ENCODE results near the gene TNFAIP2.
A peak's percentile ranks its signal among the peaks of the same experiment; 100 is the strongest.

The TNFAIP2 gene

GRCh38 chr14:103139132-103140025 is 16.1 kb downstream of the TNFAIP2 start:
- DNase-seq (ENCODE audit: low read depth) = no peak
- TF ChIP-seq, protein P1, sequence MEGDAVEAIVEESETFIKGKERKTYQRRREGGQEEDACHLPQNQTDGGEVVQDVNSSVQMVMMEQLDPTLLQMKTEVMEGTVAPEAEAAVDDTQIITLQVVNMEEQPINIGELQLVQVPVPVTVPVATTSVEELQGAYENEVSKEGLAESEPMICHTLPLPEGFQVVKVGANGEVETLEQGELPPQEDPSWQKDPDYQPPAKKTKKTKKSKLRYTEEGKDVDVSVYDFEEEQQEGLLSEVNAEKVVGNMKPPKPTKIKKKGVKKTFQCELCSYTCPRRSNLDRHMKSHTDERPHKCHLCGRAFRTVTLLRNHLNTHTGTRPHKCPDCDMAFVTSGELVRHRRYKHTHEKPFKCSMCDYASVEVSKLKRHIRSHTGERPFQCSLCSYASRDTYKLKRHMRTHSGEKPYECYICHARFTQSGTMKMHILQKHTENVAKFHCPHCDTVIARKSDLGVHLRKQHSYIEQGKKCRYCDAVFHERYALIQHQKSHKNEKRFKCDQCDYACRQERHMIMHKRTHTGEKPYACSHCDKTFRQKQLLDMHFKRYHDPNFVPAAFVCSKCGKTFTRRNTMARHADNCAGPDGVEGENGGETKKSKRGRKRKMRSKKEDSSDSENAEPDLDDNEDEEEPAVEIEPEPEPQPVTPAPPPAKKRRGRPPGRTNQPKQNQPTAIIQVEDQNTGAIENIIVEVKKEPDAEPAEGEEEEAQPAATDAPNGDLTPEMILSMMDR (IDR thresholded peaks at IDR 0.05; ENCODE audit: low read length, missing control alignments) = no peak
- no peak overlapping the region for H3K4me3 ChIP-seq (replicated peaks; ENCODE audit: low read depth, low read length)

GRCh38 chr14:103140316-103141109 is 17.3 kb downstream of the TNFAIP2 start:
- DNase-seq (ENCODE audit: low read depth) = no peak
- TF ChIP-seq, protein P1 (IDR thresholded peaks at IDR 0.05; ENCODE audit: low read length, missing control alignments) = no peak
- no peak overlapping the region for H3K4me3 ChIP-seq (replicated peaks; ENCODE audit: low read depth, low read length)

- DNase-seq (ENCODE audit: low read depth) = peak; percentile 65
- no peak overlapping the region for H3K4me3 ChIP-seq (replicated peaks; ENCODE audit: low read depth, low read length)
- TF ChIP-seq, protein P1 (IDR thresholded peaks at IDR 0.05; ENCODE audit: low read length, missing control alignments) = peak; percentile 87
These were observed 18.0 kb downstream of the TNFAIP2 start for GRCh38 chr14:103141117-103141796.

- DNase-seq (ENCODE audit: low read depth) = no peak
- TF ChIP-seq, protein P1 (IDR thresholded peaks at IDR 0.05; ENCODE audit: low read length, missing control alignments) = no peak
- no peak overlapping the region for H3K4me3 ChIP-seq (replicated peaks; ENCODE audit: low read depth, low read length)
These were observed 18.8 kb downstream of the TNFAIP2 start for GRCh38 chr14:103142026-103142425.

DNA sequence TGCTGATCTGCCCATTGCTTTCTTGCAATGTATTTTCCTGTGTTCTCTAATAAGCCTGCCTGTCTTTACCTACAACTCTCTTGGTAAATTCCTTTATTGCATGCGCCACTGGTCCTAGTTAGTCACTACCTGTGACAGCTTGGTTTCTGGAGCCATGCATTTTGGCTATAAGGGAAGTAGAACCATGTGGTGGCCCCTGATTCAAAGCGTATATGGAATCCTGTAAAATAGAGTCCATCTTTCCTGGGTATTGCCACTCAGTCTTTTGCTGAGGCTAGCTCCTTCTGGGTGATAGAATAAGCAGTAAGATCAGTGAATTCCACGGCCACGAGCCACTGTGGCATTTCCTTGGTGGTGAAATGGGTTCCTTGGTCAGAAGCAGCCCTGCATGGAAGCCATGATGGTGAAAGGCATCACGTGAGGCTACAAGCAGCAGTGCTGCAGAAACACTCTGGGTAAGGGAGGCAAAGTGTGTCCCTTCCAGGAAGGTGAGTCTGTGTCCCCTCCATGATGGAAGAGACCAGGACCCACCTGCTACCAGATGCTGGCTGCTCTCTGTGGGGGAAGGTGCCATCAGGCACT is 19.6 kb downstream of the TNFAIP2 start:
- no peak for DNase-seq (ENCODE audit: low read depth)
- TF ChIP-seq, protein P1 (IDR thresholded peaks at IDR 0.05; ENCODE audit: low read length, missing control alignments) = no peak
- H3K4me3 ChIP-seq (replicated peaks; ENCODE audit: low read depth, low read length) = no peak overlapping the region

DNA sequence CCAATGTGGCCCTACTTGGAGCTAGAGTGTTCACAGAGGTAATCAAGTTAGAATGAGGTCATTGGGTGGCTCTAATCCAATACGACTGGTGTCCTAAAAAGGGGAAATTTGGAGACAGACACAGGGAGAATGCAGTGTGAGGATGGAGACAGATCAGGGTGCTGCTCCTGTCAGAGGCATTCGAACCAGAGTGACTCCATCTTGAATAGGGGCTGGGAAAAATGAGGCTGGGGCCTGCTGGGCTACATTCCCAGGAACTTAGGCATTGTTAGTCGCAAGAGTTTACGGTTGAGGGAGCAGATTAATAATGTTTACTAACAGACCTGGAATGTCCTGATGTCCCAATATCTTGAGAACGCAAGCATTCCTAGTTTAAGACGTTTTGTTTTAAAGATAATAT is 20.2 kb downstream of the TNFAIP2 start:
- TF ChIP-seq, protein P1 (IDR thresholded peaks at IDR 0.05; ENCODE audit: low read length, missing control alignments) = no peak
- DNase-seq (ENCODE audit: low read depth) = peak; percentile 63
- no peak overlapping the region for H3K4me3 ChIP-seq (replicated peaks; ENCODE audit: low read depth, low read length)
